Adipocyte (in vitro differentiated cells): ENCODE measurements around the gene STMN3.
"Not testable (repeated sequence)": the region's sequence is repeated elsewhere in the genome, so short reads cannot be mapped to it uniquely, and the experiment has no call there.

ENCODE experiments used
- DNase-seq: peaks from one replicate; pipeline ENCODE4 v3.0.0-alpha.2; 2015; ENCODE audit warnings: low read depth
- H3K27me3 ChIP-seq: replicated peaks from 2 replicates; pipeline ENCODE4 v1.7.0; 2013; ENCODE audit warnings: mild to moderate bottlenecking, low read length, moderate library complexity; ENCODE audit not compliant: control insufficient read depth, insufficient read depth
- H3K36me3 ChIP-seq: 2 replicates; pipeline ENCODE4 v1.7.0; 2013; ENCODE audit warnings: low read length, mild to moderate bottlenecking, moderate library complexity; ENCODE audit not compliant: control insufficient read depth, insufficient read depth, severe bottlenecking
- H3K4me1 ChIP-seq: 2 replicates; pipeline ENCODE4 v1.7.0; 2013; ENCODE audit warnings: mild to moderate bottlenecking, low read length, moderate library complexity; ENCODE audit not compliant: control insufficient read depth, insufficient read depth
- H3K4me3 ChIP-seq: 2 replicates; pipeline ENCODE4 v1.7.0; 2013; ENCODE audit warnings: mild to moderate bottlenecking, low read length, moderate library complexity
- H3K9ac ChIP-seq: 2 replicates; pipeline ENCODE4 v1.7.0; 2013; ENCODE audit warnings: mild to moderate bottlenecking, low read length, moderate library complexity
- H3K9me3 ChIP-seq: 2 replicates; pipeline ENCODE4 v1.7.0; 2013; ENCODE audit warnings: mild to moderate bottlenecking, low read length, moderate library complexity; ENCODE audit not compliant: control insufficient read depth

Gene STMN3

GRCh38 chr20:63659370-63659769 lies 6.1 kb upstream of the STMN3 start:
- Histone ChIP-seq H3K9me3 (no peaks in the 10 kb centered on the region), H3K4me1 (peaks cover 19% of the 10 kb centered on the region), H3K4me3 (peak overlapping the region; percentile 94), H3K36me3 (peaks cover 38% of the 10 kb centered on the region), H3K9ac (peak overlapping the region; percentile 95), H3K27me3 (peaks cover under 1% of the 10 kb centered on the region)
- DNase-seq, result no peak

- DNase-seq, result no peak
- H3K36me3 ChIP-seq, result peaks cover 32% of the 10 kb centered on the region
- peaks cover 19% of the 10 kb centered on the region for H3K4me1 ChIP-seq
- peak overlapping the region; percentile 94 for H3K4me3 ChIP-seq
- H3K9ac ChIP-seq, result peak overlapping the region; percentile 95
- H3K9me3 ChIP-seq, result no peaks in the 10 kb centered on the region
- H3K27me3 ChIP-seq, result peaks cover 5% of the 10 kb centered on the region
Observed at GRCh38 chr20:63658749-63659187, 5.5 kb upstream of the STMN3 start.

- Histone ChIP-seq H3K4me1 (peaks cover 19% of the 10 kb centered on the region), H3K9me3 (no peaks in the 10 kb centered on the region), H3K27me3 (peaks cover 5% of the 10 kb centered on the region), H3K4me3 (peak within 1 kb of the TSS; percentile 94), H3K9ac (peak within 1 kb of the TSS; percentile 95), H3K36me3 (peaks cover 26% of the 10 kb centered on the region)
- peak; percentile 97 for DNase-seq
Observed at GRCh38 chr20:63657937-63658748, 4.9 kb upstream of the STMN3 start, which contains the start of gene RTEL1. RTEL1 (plus strand) TSS chr20:63658312; CDS start chr20:63659403, 1,091 bp downstream.

- H3K9ac ChIP-seq, result peak overlapping the region; percentile 95
- peaks cover 5% of the 10 kb centered on the region for H3K27me3 ChIP-seq
- H3K9me3 ChIP-seq, result no peaks in the 10 kb centered on the region
- H3K36me3 ChIP-seq, result peaks cover 19% of the 10 kb centered on the region
- no peak for DNase-seq
- peaks cover 19% of the 10 kb centered on the region for H3K4me1 ChIP-seq
- peak overlapping the region; percentile 94 for H3K4me3 ChIP-seq
Observed at GRCh38 chr20:63657260-63657936, 4.2 kb upstream of the STMN3 start.

GRCh38 chr20:63656451-63656850 lies 3.2 kb upstream of the STMN3 start:
- Histone ChIP-seq H3K4me1 (peaks cover 19% of the 10 kb centered on the region), H3K27me3 (peaks cover 8% of the 10 kb centered on the region), H3K9me3 (no peaks in the 10 kb centered on the region), H3K4me3 (no peak overlapping the region), H3K36me3 (peaks cover 9% of the 10 kb centered on the region), H3K9ac (no peak overlapping the region)
- no peak for DNase-seq

GRCh38 chr20:63655249-63655648 lies 2.0 kb upstream of the STMN3 start:
- H3K9me3 ChIP-seq, result no peaks in the 10 kb centered on the region
- H3K4me1 ChIP-seq, result peaks cover 19% of the 10 kb centered on the region
- H3K9ac ChIP-seq, result no peak overlapping the region
- no peak for DNase-seq
- H3K27me3 ChIP-seq, result peaks cover 8% of the 10 kb centered on the region
- no peak overlapping the region for H3K4me3 ChIP-seq
- no peaks in the 10 kb centered on the region for H3K36me3 ChIP-seq

GRCh38 chr20:63653974-63654668 lies 897 bp upstream of the STMN3 start:
- Histone ChIP-seq H3K4me3 (no peak overlapping the region), H3K27me3 (peaks cover 8% of the 10 kb centered on the region), H3K36me3 (no peaks in the 10 kb centered on the region)

GRCh38 chr20:63652192-63652980 lies 838 bp downstream of the STMN3 start:
- H3K4me3 ChIP-seq, result peak overlapping the region; percentile 69
- H3K36me3 ChIP-seq, result no peaks in the 10 kb centered on the region
- DNase-seq, result peak; percentile 18
- H3K9me3 ChIP-seq, result no peaks in the 10 kb centered on the region
- peaks cover 5% of the 10 kb centered on the region for H3K4me1 ChIP-seq
- H3K27me3 ChIP-seq, result peaks cover 8% of the 10 kb centered on the region
- H3K9ac ChIP-seq, result no peak overlapping the region

More at GRCh38 chr20:63653974-63654668, 897 bp upstream of the STMN3 start:
- no peak overlapping the region for H3K9ac ChIP-seq
- DNase-seq, result no peak
- H3K4me1 ChIP-seq, result peaks cover 10% of the 10 kb centered on the region
- H3K9me3 ChIP-seq, result no peaks in the 10 kb centered on the region

- no peak for DNase-seq
- Histone ChIP-seq H3K9ac (no peak overlapping the region), H3K4me3 (peak overlapping the region; percentile 69), H3K4me1 (no peaks in the 10 kb centered on the region), H3K27me3 (peaks cover 8% of the 10 kb centered on the region), H3K9me3 (no peaks in the 10 kb centered on the region), H3K36me3 (no peaks in the 10 kb centered on the region)
Observed at GRCh38 chr20:63651942-63652191, 1.4 kb downstream of the STMN3 start.

- H3K4me1 ChIP-seq, H3K9ac ChIP-seq, H3K9me3 ChIP-seq, H3K36me3 ChIP-seq, DNase-seq, H3K27me3 ChIP-seq, H3K4me3 ChIP-seq: not testable (repeated sequence)
Observed at GRCh38 chr20:63650486-63650885, 2.7 kb downstream of the STMN3 start.
